HG03521 (cell line): ENCODE data around the gene FOXE3.

Experiments used
- ATAC-seq: cut with Tn5 transposase; IDR thresholded peaks from one replicate; pipeline ENCODE4 v1.9.1; 2021; ENCODE audit warnings: mild to moderate bottlenecking, moderate library complexity; ENCODE audit not compliant: unreplicated experiment

The FOXE3 gene

DNA sequence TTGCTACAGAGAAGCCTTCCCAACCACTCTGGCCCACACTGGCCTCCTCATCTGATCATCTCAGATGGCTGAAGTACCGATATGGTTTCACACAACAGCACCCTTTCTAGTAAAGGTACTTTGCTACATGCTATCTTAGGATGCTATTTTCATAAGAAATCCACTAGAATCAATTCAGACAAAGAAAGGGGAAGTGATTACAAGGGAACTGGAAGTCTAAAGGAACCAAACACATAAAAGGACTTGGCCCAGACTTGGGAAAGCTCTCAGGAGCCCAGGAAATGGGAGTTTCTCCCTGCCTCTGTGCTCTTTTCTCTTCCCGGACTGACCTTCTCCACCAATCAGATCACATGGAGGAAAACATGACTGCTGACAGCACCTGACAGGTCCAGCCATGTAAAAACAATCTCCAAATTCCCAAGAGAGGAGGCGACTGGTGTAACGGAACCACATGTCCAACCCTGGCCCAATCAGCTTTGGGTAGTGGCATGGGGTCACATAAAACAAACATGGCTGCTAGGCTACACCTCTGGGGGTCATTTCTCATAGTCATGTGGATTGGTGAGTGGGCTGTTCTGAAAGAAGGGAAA, 12.7 kb upstream of the FOXE3 start:
- ATAC-seq, result no peak

DNA sequence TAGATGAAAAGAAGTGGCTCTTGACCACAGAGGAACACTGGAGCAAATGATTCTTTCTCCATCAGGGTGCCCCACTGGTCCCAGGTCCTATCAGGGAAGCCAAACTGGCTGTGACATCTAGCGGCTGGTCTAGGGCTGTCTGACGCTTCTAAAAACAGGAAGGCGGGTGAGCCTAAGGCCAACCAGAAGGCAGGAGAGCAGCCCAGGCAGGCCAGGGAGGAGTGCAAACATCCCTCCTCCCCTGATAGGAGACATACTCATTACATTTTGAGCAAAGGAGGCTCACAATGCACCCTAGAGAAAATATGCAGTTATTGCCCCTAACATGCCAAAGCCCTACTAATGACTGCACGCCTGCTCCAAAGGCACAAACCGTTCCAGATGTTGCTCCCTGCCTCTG, 10.4 kb upstream of the FOXE3 start:
- no peak for ATAC-seq

DNA sequence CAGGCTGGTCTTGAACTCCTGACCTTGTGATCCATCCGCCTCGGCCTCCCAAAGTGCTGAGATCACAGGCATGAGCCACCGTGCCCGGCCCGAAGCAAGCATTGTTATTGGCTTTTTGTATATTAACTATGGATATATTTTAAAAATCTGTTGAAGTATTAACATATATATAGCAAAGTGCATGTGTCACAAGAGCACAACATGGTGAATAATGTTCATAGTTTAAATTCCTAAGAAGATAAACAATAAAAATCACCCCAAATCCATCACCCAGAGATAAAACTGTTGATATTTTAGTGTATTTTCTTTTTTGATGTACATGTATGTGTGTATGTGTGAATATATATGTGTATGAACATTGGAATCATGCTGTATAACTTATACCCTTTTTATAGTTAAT, 9.1 kb upstream of the FOXE3 start:
- ATAC-seq, result no peak

DNA sequence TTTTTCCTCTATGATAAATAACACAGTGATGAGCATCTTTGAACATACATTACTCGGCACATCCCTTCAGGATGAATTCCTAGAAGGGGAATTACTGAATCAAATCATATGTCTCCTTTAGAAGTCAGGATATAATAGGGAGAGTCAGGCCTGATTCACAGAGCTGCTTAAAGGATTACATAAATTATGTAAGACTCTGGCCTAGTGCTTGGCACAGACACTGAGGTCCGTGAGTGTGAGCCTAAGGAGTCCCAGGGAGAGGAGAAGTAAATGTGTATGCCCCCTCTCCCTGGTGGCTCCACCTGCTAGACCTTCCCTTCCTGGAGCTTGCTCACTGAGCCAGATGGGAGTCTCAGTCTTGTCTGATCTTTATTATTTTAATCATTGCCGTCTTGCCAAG, 8.6 kb upstream of the FOXE3 start:
- ATAC-seq, result no peak

DNA sequence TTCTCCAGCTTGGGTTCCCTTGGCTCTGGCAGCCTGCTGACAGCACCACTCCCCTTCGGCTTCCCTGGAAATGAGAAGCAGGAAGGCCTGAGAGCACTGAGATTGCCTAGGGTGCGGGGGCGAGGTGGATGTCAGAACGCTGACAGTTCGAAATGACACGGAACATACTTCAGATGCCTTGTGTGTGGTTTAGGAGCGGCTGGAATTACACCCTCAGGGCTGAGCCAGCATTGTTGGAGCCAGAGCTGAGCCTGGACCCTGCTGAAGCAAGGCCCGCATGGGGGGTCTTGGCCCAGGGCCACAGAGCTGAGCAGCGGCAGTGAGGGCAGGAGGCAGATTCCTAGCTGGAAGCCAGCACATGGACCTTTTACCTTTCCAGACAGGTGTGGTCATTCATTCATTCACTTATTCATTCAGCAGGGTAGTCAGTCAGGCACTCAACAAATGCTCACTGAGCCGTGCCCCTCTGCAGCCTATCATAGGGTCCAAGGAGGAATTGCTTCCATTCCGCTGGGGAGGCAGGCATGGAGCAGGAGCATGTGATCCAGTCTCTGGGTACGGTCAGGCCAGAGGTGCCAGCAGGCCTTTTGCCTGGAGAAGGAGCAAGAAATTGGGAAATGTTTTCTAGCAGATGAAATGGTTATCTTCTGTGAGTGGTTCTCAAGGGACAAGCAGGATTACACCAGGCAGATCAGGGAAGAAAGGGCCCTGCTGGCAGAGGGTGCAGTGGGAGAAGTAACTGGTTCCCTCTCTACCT, 6.6 kb upstream of the FOXE3 start:
- ATAC-seq, result no peak

DNA sequence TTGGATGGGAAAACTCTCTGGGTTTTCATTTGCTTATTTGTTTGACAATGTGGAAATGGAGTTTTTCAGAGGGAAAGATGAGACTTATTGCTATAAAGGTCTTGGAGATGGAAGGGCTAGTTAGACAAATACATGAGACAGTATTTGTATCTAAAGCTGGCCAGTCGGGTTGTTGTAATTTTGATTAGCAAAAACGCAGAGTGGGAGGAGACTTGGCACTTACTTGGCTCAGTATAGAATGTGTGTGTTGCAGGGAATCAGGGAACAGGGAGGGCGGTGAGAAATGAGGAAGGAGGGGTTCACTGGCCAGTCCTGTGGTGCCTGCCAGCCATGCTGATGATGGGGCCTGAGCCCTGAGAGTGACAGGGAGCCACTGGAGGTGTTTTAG, 6.0 kb upstream of the FOXE3 start:
- ATAC-seq, result no peak

DNA sequence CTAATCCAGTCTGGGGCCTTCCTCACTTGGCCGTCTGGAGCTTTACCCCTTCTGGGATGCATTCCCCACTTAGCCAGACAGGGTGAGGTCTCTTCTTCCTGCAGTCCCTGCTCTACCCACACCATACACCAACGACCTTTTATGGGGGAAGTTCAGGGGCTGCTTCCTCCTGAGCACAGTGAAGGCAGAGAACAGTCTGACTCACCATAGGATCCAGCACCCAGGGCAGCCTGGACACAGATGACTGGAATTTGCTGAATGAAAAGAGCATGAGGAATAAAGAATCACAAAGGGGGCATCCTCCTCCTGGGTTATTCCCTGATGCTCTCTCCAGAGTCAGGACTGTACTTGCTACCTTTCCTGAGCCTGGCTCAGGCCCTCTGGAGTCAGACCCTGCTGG, 4.6 kb upstream of the FOXE3 start:
- no peak for ATAC-seq

DNA sequence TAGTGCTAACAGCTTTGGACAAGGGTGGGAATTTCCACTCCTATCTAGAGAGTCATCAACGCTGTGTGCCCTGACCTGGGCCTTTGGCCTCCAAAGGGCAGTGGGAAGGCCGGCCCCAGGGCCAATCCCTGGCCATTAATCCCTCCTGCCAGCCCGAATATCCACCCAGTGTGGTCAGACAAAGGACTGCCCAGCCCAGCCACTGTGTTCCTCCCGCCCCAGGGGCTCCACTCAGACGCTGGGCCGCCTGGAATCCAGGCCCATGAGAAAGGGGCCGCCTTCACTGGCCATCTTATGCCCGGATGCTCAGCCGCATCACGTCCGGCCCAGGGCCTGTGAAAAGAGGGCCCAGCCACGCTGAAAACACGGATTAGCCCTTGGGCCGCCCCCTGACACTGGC, 3.6 kb upstream of the FOXE3 start:
- no peak for ATAC-seq

GRCh38 chr1:47416319-47417169, 459 bp downstream of the FOXE3 start:
- ATAC-seq, result no peak

- ATAC-seq, result no peak
Measured at GRCh38 chr1:47417170-47418044, 1.3 kb downstream of the FOXE3 start.

DNA sequence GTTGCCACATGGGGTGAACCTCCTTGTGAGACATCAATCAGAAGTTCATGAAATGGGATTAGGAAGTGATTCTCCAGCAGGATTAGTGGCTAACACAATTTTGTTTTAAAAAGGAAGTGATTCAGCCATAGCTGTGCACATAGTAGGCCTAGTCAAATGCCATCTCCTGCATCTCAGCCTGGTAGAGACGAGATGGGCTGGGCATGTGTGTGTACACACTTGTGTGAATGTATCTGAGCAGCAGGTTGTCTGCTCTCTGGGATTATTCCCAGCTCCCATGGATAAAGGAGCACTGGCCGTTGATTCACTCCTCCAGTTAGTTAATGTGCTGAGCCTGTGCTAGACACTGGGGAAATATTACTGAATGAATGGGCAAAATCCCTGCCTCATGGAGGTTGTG, 2.0 kb downstream of the FOXE3 start:
- no peak for ATAC-seq

DNA sequence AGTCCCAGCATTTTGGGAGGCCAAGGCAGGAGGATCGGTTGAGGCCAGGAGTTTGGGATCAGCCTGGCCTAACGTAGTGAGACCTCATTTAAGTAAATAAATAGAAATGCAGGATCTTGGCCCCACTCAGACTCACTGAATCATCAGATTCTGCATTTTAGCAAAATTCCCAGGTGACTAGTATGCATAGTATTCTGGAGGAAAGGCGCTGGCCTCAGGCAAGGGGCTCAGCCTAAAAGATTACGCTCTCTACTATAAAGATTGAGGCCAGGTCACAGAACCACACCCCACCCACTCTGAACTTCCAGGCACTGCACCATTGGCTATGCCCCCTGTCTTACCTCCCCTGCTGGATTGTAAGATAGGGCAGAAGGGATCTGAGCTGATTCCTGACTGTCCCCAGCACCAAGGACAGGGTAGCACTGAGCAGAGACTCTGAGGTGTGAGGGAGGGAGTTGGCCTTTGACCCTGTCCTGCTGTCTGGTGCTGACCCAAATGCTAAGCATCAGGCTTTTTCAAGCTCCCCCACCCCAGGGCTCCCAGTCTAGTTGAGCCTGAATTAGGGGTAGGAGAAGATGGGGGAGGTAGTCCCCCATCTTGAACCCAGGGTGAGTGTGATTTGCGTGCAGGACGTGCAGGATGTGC, 2.7 kb downstream of the FOXE3 start:
- no peak for ATAC-seq

GRCh38 chr1:47420547-47420946, 4.5 kb downstream of the FOXE3 start:
- no peak for ATAC-seq

- ATAC-seq, result no peak
Measured at GRCh38 chr1:47423872-47424271, 7.8 kb downstream of the FOXE3 start.

GRCh38 chr1:47424336-47424982, 8.4 kb downstream of the FOXE3 start:
- no peak for ATAC-seq

DNA sequence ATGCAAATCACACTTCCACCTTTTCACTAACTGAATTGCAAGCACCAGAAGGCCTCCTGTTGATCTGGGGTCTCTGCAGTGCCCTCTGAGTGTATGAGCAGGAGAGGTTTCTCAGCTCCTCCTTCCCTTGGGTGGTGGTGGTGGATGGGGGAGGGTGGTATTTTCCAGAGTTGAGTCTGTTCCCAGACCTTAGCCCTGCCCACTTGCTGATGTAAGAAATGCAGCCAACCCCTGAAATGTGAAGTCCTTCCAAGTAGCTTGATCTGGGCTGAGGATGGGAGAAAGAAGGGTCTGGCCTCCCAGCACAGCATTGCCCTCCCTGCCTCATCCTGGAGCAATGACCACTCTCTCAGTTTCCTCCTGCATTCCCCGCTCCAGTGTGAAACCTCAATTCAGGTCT, 15.4 kb downstream of the FOXE3 start:
- ATAC-seq, result no peak

DNA sequence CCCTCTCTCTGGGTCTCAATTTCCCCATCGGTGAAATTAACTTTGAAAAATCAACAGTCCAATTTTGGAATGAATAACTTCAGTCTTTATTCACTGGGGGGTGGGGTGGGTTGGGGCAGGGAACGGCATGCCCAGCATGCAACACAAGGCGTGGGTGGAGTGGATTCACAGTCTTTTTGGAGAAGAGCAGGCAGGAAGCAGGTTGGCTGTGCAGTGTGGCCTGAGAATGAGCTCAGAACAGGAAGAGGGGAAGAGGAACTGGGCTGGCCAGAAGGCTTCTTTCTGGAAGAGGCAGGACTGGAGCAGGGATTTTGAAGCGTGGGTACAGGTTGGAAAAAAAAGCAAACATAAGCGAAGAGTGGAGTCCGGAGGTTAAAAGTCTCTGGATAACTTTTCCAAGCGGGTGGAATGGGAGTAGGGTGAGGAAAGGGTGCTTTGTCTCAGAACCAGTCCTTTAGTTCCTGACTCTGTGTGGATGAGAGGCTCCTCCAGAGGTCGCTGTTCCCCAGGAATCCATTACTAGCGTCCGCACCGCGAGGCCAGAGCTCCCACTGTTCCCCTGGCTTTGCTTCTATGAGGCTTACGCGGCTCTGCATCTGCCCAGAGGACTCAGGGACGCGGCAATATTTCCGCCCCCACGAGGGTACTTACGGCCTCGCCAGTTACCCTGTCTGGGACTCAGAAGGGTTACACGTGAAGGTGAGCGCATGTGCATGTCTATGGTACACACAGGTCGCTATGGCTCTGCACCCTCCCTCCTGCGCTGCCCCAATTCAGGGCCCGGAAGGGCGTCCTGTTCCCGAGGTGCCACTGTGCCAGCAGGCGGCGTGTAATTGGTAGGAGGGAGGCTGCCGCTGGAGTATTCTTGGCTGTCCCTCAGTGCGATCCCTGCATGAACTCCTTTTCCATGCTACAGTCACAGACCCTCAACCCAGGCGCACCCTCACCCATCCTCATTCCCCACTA, 16.3 kb downstream of the FOXE3 start:
- ATAC-seq, result no peak

- no peak for ATAC-seq
Measured at GRCh38 chr1:47433037-47433421, 16.9 kb downstream of the FOXE3 start.

DNA sequence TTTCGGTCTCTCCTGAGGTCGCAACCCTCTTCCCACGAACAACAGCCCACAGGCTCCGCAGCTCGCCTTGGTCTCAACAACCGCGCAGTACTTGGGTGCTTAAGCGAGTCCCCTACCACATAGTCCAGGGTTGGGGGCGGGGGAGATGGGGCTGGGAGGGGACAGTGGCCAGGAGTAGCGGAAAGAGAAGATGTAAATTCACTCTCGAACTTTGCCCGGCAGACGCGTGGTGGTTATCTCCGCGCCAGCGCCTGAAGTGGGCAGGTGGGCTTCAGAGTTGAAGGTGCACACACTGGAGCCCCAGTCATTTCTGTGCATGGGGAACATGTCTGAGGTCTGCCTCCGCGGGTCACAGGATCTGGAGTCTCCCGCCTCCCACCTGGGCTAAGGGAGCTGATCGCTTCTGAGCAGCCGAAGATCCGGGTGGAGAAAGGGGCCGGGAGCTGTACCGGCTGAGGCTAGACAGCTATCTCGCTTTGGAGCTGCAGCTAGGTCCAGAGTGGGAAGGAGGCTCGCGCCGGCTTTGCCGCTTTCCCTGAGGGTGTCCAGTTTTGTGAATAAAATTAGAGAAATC, 17.5 kb downstream of the FOXE3 start:
- no peak for ATAC-seq
